ENCODE results near the gene SLC26A6.

The SLC26A6 gene

DNA sequence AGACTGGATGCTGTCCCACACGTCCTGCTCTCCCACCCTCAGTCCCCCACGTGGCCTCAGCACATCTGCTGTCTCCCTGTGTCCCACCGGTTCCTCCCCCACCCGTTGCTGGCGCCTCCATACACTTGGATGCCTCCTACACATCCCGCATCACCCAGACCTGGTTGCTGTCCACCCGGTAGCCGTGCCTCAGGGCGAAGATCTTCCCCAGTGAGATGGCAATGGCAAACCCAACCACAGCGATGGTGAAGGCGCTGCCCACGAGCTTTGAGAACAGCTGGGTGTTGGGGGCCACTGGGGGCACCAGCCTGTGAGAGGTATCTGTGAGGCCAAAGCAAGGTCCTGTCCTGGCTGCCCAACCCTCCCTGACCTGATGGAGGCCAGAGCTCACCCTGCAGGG is 4.4 kb downstream of the SLC26A6 start:
- no peak for DNase-seq

DNA sequence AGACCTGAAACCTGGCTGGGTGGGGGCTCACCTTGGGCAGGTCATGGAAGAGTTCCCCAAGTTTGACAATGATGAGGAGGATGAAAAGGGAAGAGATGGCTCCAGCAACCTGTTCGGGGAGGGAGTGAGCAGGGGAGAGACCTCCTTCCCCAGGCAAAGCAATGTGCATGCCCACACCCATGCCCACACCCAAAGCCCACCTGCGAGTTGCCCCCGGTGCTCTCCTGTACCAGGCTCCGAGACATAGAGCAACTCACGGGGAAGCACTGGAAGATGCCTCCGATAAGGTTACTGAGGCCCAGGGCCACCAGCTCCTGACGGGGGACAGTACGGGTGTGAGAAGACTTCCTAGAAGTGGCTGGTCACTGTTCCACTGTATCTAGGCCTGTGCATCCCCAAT is 4.9 kb downstream of the SLC26A6 start:
- DNase-seq, result no peak

DNA sequence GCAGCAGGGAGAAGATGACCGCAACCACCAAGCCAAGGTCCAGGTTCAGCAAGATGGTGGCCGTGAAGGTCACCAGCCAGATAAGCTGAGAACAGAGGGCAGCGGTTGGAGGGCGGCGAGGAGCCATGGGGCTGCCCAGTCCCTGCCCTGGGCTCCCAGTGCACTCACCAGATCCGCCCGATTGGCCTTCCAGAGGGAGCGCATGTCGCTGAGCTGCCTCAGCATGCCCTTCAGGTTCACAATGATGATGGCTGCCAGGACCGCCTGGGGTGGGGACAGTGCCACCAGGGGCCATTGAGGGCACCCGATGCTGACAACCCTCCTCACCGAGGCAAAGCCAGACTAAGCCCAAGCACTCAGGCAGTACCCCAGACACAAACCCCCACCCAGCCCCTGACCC is 5.4 kb downstream of the SLC26A6 start:
- DNase-seq, result no peak

DNA sequence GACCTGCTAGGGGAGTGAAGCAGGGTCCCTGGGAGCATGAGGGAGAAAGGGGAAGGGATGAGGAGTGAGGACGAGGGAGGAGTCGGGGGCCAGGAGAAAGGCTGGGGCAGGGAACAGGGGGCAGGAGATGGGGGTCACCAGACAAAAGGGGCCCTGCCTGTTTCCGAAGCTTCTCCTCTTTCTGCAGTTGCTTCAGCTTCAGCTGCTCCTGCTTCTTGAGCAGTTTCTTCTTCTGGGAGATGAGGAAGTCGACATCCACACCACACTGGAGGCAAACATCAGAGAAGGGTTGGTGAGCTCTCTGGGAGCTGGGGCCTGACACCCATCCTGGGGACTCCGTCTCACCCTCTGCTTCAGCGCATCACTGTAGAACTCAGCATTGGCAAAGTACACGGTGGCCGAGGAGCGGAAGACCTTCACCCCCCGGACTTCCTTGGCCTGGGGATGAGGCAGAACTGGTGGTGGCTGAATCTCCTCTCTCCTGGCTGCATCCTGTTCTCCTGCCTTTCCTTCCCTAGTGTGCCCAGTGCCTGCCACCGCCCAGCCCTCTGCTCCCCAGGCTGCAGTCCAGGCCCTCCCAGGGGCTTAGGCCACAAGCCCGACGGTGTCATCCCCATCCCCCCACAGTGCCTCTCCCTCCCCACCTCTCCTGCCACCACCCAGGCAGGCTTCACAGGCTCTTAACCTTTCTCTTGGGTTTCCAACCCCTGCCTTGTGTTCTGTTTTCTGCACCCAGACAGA is 6.8 kb downstream of the SLC26A6 start:
- no peak for DNase-seq

DNA sequence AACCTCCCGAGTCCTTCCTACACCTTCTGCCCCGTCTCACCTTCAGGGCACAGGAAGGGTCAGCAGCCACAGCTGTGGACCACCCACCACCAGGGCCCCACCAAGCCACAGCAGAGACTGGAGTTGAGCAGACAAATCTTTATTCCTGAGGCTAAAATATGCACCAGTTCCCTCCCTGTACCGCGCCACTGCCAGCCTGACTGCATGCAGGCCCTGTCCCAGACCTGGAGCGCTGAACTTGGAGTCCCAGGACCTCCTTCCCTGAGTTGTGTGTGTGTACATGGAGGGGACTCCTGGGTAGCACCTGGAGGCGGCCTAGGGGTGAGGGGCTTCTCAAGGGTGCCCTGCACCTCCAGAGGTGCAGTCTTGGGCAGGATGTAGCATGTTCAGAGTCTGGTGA is 9.7 kb downstream of the SLC26A6 start:
- no peak for DNase-seq

DNA sequence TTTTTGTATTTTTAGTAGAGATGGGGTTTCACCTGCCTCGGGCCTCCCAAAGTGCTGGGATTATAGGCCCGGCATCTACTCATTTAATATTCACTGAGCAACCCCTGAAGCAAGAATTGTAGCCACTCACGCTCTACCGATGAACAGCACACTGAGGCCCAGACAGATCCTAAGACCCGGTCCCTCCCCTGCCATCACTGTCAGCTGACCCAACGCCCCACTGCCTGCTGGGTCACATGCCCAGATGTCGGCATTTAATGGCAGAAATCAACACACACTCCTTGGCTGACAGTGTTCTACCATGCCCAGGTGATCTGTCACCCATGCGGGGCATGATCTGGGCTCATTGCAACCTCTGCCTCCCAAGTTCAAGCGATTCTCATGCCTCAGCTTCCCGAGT is 10.5 kb downstream of the SLC26A6 start:
- DNase-seq, result no peak

DNA sequence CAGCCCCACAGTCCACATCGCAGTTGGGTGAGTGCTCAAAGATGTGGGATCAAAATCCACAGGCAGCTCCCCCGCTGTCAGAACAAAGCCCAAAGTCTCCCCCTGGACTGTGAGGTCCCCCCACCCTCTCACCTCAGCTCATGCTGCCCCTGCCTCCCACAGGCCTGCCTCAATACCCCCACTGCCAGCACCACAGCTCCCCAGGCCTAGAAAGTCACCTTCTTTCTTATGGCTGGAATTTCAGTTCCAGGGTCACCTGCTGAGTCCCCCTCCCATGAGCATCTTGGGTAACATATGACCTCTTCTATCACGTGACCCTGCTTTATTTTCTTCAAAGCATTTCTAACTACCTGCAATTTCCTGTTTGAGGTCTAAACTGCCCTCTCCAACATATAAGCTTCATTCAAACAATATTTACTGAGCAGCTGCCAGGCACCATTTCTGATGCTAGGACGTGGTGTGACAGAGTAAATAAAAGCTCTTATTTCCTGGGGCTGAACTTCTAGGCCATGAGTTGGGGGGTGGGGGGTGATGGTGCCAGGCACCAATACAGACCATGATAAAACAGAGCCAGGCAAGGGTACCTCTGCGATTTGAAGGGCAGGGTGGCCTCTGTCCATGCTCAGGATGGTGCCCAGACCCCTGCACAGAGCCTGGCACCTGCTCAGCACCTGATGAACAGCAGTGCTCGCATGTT is 11.3 kb downstream of the SLC26A6 start:
- no peak for DNase-seq

DNA sequence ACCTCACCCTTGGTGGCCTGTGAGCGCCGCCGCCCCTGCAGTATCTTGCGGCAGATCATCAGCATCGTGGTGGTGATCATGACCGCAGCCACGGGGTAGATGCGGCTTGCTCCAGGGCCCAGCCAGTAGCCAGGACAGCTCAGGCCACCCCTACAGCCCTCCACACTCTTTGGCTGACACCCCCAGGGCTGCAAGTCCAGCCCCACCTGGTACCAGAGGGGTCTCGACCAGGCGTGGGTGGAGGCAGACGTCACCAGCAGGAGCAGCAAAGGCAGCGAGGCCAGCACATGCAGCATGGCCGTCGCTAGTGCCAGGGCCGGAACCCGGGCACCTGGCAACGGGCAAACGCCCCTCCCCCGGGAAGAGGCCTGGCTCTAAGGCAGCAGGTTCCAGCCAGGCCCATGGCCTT is 13.8 kb downstream of the SLC26A6 start, which contains the start of gene TMEM89:
TMEM89 (minus strand) TSS at position 309 of the 409 bp plus-strand sequence; CDS start at position 296, 13 bp downstream.
- no peak for DNase-seq

DNA sequence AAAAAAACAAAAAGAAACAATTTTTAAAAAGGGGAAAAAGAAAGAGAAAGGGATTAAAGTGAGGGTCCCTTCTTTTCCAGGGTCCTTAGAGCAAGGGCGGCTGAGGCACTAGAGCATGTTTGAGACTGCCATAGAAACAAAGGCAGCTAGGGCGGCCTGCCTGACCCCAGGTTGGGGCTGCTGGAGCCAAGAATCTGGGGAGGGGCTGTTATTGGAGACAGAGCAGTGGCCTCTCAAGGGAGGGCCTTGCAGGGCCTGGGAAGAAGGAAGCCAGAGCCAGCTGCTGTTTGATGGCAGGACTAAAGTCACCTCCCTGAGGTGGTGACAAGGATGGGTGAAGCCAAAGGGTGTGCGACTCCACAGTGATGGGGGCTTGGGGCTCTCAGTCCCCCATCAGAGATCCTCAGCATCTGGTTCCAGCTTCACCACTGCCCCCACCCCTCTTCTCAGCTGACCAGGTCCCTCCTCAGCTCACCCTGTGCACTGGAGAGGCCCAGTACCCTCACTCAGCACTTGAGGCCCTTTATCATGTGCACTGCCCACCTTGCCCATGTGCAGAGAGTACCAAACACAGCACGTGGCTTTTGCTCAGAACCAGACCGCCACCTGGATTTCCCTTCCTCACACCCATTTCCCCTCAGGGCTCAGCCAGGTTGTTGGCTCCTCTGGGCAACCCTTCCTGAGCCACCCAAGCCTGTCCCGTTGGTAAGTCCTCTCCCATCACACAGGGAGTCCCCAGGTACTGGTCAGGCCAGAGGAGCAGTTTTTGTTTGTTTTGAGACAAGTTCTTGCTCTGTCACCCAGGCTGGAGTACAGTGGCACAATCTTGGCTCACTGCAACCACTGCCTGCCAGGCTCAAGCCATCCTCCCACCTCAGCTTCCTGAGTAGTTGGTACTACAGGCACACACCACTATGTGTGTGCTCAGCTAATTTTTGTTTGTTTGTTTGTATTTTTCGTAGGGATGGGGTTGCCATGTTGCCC is 15.4 kb downstream of the SLC26A6 start:
- no peak for DNase-seq

DNA sequence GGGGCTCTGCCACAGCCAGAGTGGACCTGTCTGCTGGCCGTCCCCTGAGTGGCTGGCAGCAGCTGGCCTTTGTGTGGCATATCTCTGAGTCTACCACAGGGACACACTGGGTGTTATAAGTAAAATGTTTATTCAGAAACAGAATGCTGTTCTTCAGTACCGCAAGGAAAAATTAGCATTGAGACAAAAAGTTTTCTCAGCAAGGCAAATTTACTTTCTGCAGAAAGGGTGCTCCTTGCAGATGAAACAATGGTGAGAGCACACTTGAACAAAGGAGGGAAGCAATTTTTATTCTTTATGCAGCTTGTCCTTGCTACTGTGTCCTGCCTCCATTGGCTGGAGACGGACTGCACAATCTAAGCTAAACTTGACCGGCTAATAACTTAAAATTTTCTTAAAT is 17.7 kb downstream of the SLC26A6 start:
- no peak for DNase-seq

DNA sequence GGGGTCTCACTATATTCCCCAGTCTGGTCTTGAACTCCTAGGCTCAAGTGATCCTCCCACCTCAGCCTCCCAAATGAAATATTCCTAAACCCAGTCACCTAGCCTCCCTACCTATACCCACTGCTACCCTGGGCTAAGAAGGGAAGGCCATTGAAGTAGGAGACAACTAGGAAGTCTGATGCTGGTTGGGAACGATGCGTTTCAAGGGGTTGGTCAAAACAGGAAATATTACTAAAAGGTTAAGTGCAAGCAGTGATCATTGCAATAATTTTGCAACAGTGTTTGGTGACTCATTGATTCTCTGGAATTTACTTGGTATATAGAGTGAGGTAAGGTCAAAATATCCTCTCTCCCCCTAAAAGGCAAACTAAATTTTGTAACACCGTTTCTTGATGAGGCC is 21.2 kb downstream of the SLC26A6 start:
- DNase-seq, result no peak

DNA sequence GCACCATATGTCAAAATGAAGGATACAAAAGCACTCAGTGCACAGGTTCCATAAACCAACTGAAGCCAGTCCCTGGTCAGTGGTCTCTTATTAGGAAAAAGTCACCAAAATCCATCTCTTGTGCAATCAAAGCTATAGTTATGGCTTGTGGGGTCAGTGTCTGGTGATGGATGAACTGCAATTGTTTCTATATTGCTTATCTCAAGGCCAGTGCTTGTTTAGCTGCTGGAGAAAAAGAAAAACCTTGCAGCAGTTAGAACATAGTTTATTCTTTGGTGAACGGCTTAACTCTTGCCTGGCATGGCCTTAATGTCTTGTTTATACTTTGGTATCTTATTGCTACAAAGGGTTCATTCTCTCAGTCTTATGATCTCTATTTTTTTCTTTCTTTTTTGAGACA is 23.0 kb downstream of the SLC26A6 start:
- no peak for DNase-seq

DNA sequence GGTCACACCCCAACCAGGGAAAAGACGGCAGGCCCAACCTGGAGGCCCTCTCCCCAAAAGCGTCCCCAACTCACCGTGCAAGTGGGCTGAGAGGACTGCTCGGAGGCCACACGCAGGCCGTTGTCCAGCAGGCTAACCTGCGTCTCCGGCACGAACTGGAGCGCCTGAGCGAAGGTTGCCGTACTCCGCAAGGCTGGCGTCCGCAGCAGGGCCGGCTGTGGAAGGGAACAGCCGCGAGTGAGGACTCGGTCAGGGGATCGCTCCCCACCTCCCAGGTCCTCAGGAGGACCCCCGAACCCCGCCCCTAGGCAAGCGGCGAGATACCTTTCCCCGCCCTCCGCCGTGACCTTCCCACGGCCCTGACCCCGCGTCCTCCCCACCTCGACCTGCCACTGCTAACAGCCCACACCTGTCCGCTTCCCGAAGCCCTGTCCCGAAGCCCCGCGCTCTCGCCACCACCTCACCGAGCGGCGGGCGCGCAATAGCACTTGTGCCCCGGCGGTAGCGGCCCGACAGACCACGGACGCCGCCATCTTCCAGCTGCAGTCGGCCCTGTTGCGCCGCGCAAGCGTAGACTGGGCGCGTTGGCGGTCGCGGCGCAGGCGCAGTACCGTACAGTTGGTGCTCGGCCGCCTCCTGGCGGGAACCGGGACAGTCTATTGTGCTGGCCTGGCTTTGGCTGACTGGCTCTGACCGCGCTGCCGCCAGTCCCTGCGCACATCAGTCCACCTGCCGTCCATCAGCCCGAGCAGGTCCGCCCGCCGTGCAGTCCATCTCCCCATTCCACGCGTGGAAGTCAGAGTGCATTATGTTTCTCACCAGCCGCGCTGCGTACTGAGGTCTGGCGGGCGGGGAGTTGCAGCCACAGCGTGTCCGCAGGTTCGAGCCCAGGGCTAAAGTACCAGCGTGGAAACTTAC is 25.9 kb downstream of the SLC26A6 start, which contains the start of gene UQCRC1:
UQCRC1 (minus strand) TSS at position 559 of the 918 bp plus-strand sequence; CDS start at position 533, 26 bp downstream.
- peak; percentile 80 for DNase-seq

DNA sequence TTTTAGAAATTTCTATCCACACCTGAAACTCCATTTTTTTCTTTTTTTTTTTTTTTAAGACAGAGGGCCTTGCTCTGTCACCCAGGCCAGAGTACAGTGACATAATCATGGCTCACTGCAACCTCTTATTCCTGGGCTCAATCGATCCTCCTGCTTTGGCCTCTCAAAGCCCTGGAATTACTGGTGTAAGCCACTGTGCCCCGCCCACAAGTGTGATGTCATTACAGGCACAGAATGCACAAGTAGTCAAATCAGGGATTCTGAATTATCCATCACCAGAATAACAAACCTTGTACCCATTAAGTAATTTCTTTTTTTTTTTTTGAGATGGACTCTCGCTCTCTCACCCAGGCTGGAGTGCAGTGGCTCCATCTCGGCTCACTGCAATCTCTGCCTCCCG is 27.7 kb downstream of the SLC26A6 start:
- no peak for DNase-seq

DNA sequence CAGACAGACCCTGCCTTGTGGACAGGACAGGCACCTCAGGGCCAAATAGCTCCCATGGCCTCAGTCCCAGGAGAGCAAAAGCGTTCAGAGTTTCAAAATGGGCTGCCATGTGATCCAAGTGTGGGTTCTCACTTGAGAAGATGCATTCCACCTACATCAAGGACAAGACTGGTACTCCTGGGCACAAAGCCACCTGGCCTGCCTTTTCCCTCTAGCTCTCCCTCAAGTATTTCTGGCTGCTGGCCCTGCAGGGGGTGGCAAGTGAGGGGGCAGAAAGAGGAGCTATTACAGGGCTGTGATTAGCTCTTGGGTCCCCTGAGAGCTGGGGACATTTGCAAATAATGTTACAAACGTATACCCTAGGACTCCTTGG is 33.7 kb downstream of the SLC26A6 start:
- DNase-seq, result no peak

DNA sequence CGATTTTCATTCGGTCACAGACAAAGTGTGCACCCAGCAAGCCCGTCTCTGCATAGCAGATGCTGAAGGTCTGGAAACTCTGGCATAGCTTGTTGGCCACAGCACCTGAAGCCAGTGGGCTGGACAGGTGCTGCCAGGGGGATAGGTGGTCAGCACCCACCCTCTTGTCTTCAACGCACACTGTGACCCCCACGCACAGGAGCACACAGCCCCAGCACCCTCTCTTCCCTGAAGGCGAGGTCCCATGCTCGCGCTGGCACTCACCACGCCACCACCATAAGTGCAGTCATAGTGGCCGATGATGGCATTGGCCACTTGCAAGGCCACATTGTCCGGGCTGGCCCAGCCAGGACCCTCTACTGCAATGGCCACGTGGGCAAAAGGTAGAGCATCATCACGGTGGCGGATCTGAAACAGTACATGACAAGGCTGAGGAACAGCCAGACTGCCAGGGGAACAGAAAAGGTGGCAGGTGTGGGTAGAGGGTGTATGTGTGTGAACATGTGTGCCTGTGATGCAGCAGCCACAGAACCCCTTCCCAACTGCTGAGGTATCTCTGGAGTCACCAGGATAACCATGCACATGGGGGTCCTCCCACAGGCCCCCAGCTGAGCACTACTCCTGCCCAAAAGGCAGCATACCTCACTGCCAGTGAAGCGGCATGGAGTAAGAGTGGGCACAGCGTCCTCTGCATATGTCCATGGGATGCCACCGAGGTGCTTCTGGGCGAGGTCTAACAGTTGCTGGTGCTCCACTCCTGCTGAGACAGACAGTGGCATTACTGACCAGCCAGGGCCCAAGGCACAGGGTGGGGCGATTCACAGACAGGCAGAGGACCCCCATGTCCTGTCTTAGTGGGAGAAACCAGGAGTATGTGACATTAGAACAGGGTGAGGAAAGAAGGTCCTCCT is 34.3 kb downstream of the SLC26A6 start:
- no peak for DNase-seq

DNA sequence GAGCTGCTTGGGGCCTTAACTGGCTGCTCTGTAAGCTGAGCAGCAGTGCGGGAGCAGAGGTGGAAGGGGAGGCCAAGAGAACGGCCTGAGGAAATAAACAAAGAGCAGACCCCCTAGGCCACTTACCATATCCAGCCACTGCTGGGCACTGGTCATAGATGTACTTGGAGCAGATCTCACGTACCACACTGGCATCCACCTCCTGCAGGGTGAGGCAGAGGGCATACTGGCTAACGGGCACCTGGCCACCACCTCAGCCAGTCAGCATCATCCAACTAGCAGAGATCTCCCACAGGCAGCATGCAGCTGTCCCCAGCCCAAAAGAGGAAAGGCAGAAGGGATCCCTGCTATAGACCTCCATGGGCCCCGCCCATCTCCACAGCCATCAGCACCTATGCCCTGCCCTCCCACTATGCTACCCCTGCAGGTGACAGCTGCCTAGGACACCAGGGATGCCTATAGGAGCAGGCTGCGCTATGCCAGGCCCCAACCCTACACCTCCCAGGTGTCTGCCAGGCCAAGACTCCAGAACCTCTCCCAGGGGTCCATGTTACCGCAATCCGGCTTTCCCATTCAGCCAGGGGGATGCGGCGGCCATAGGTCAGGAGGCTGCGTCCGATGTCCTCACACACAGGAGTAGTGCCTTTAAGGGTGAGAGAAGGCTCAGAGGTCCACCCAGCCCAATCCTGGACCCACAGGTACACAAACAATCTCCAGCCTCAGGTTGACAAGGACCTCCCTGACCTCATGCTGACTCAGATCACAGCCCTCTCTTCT is 35.6 kb downstream of the SLC26A6 start:
- no peak for DNase-seq

DNA sequence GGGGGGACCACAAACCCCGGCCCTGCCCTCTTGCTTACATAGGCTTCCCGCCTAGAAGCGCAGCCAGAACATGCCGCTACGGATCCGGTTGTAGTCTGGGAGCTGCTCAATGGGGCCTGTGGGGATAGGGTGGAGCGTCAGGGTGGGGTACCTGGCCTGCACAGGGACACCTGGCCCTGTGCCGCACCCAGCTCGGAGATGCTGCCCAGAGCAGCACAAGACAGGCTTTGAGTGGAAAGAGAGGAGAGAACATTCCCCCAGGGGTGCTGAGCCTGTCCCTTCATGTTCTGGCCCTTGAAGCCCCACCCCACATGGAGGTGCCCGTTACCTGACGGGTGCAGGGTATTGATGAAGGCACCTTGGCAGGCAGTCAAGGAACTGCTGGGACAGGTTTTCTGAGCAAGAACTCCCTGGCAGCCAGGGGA is 36.2 kb downstream of the SLC26A6 start:
- no peak for DNase-seq

DNA sequence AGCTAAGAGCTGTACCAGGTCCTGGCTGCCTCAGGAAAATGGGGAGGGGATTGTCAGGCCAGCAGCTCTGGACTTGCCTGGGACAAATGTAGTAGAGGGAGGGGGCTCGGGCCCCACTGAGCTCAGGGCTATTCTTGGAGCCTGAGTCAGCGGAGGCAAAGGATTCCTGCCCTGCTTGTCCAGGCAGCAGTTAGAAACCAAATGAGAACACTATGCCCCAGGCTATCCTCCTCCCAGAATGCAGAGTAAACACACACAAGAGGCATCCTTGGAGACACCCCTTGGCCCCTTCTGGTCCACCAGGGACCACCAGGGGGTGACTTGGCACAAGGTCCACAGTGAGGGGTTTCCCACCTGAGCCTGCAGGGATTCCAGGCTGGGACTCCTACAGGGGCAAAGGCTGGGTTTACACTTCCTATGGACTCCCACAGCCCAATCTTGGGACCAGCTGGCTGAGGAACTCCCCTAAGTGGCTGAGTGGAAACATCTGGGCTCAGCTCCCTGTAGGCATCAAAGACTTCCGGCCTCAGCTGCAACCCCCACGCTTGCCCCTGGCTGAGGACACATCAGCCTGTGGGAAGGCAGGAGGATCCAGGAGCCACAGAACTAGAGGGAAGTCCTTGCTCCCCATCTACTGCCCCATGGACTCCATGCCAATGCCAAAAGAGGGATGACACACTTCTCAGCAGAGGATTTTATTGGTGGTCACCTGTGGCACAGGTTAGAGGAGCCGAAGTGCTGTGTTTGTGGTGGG is 36.8 kb downstream of the SLC26A6 start:
- DNase-seq, result peak; percentile 21
